ENCODE data around the gene LAT. TPM values are rescaled to one million over a fixed set of nuclear protein-coding genes. Genes with fewer than 3 reads are reported as not detected.

LAT gene
- total RNA-seq, 1 donor from 2014 or later, result 8.5 TPM

DNA sequence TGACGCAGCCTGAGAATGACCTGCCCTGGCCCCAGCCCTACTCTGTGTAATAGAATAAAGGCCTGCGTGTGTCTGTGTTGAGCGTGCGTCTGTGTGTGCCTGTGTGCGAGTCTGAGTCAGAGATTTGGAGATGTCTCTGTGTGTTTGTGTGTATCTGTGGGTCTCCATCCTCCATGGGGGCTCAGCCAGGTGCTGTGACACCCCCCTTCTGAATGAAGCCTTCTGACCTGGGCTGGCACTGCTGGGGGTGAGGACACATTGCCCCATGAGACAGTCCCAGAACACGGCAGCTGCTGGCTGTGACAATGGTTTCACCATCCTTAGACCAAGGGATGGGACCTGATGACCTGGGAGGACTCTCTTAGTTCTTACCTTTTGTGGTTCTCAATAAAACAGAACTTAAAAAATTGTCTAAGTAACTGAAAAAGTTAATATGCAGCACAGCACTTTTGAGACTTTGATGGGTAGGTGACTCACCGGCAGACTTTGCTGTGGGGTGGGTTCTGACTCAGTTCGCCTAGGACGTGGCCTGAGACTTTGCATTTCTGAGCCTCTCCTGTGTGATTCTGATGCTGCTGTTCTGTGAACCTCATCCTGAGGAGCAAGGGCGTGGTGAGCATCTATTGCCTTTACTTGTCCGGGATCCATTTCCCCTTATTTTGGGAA, 5.7 kb downstream of the LAT start:
- no peak overlapping the region for H3K4me3 Mint-ChIP-seq
- TF ChIP-seq, protein P1, sequence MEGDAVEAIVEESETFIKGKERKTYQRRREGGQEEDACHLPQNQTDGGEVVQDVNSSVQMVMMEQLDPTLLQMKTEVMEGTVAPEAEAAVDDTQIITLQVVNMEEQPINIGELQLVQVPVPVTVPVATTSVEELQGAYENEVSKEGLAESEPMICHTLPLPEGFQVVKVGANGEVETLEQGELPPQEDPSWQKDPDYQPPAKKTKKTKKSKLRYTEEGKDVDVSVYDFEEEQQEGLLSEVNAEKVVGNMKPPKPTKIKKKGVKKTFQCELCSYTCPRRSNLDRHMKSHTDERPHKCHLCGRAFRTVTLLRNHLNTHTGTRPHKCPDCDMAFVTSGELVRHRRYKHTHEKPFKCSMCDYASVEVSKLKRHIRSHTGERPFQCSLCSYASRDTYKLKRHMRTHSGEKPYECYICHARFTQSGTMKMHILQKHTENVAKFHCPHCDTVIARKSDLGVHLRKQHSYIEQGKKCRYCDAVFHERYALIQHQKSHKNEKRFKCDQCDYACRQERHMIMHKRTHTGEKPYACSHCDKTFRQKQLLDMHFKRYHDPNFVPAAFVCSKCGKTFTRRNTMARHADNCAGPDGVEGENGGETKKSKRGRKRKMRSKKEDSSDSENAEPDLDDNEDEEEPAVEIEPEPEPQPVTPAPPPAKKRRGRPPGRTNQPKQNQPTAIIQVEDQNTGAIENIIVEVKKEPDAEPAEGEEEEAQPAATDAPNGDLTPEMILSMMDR (conservative IDR thresholded peaks at IDR 0.05), result no peak

DNA sequence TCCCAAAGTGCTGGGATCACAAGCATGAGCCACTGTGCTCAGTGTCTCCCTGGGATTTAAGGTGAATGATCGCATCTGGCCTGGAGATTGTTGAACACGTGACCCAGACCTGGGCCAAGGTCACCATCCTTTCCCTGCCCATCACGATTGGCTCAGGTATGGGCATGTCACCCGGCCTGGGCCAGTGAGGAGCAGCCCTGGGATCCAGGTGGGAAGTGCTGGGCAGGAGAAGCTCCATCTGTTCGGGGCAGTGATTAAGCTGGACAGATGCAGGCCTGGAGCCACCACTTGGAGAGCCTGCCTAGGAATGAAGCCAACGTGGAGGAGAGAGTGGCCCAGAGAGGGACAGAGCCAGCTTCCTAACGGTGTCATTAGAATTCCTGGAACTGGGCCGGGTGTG, 6.8 kb downstream of the LAT start:
- no peaks in the 10 kb centered on the region for H3K4me1 Mint-ChIP-seq (ENCODE audit: unreplicated experiment)
- no peaks in the 10 kb centered on the region for H3K27me3 Mint-ChIP-seq
- peaks cover 4% of the 10 kb centered on the region for H3K9me3 Mint-ChIP-seq
- no peak for DNase-seq (ENCODE audit: extremely low spot score, unreplicated experiment)
- no peak overlapping the region for H3K27ac Mint-ChIP-seq
- no peak overlapping the region for H3K4me3 Mint-ChIP-seq
- peaks cover 8% of the 10 kb centered on the region for H3K36me3 Mint-ChIP-seq
- TF ChIP-seq, protein P1 (conservative IDR thresholded peaks at IDR 0.05), result no peak

More for the DNA sequence above, 5.7 kb downstream of the LAT start:
- DNase-seq (ENCODE audit: extremely low spot score, unreplicated experiment), result no peak
- peaks cover 8% of the 10 kb centered on the region for H3K36me3 Mint-ChIP-seq
- no peaks in the 10 kb centered on the region for H3K4me1 Mint-ChIP-seq (ENCODE audit: unreplicated experiment)
- H3K27me3 Mint-ChIP-seq, result no peaks in the 10 kb centered on the region
- no peak overlapping the region for H3K27ac Mint-ChIP-seq
- peaks cover 4% of the 10 kb centered on the region for H3K9me3 Mint-ChIP-seq

- Mint-ChIP-seq H3K27ac (no peak overlapping the region), H3K9me3 (no peaks in the 10 kb centered on the region), H3K36me3 (peaks cover 2% of the 10 kb centered on the region), H3K4me1 (ENCODE audit: unreplicated experiment) (no peaks in the 10 kb centered on the region), H3K4me3 (no peak overlapping the region), H3K27me3 (peaks cover 3% of the 10 kb centered on the region)
- TF ChIP-seq, protein P1 (conservative IDR thresholded peaks at IDR 0.05), result no peak
- no peak for DNase-seq (ENCODE audit: extremely low spot score, unreplicated experiment)
Measured at GRCh38 chr16:28992496-28992895, 7.6 kb downstream of the LAT start.

DNA sequence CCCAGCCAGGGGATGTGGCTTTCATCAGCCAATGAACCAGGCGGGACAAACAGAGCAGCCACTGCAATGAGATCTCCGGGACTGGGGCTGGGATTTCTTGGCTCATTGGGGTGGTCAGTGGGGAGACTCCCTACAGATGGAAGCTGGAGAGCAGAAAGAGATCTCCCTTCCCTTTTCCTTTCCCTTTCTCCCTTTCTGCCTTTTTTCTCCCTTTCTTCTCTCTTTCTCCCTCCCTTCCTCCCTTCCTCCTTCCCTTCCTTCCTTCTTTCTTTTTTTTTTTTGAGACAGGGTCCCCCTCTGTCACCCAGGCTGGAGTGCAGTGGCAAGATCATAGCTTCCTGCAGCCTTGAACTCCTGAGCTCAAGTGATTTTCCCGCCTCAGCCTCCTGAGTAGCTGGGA, 14.0 kb downstream of the LAT start:
- peaks cover 23% of the 10 kb centered on the region for H3K27me3 Mint-ChIP-seq
- no peaks in the 10 kb centered on the region for H3K36me3 Mint-ChIP-seq
- no peak overlapping the region for H3K27ac Mint-ChIP-seq
- no peaks in the 10 kb centered on the region for H3K9me3 Mint-ChIP-seq
- H3K4me1 Mint-ChIP-seq (ENCODE audit: unreplicated experiment), result no peaks in the 10 kb centered on the region
- no peak for DNase-seq (ENCODE audit: extremely low spot score, unreplicated experiment)
- TF ChIP-seq, protein P1 (conservative IDR thresholded peaks at IDR 0.05), result no peak
- no peak overlapping the region for H3K4me3 Mint-ChIP-seq

DNA sequence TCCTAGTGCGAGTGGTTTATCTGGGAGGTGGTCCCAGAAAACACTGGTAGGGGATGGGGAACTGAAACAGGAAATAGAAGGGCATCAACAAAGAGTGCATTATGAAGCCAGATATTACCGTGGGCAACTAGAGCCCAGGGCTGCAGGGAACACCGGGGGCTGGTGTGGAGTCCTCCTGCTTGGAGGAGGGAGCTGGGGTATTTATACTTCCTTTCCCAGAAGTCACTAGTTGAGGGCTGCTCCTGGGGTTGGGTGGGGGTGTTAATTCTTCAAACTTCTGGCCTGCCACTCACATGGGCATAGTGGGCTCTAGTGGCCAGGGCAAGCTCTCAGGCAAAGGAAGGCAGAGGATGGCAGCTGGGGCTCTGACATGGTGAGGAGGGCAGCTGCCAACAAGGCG, 14.7 kb downstream of the LAT start:
- peaks cover 29% of the 10 kb centered on the region for H3K27me3 Mint-ChIP-seq
- H3K27ac Mint-ChIP-seq, result no peak overlapping the region

More for the DNA sequence above, 14.7 kb downstream of the LAT start:
- no peaks in the 10 kb centered on the region for H3K9me3 Mint-ChIP-seq
- TF ChIP-seq, protein P1 (conservative IDR thresholded peaks at IDR 0.05), result no peak
- H3K36me3 Mint-ChIP-seq, result no peaks in the 10 kb centered on the region
- no peak for DNase-seq (ENCODE audit: extremely low spot score, unreplicated experiment)
- no peaks in the 10 kb centered on the region for H3K4me1 Mint-ChIP-seq (ENCODE audit: unreplicated experiment)
- no peak overlapping the region for H3K4me3 Mint-ChIP-seq
